Parathyroid adenoma (tissue), 2 donors: ENCODE measurements around the gene BCORL1.

Experiments used
- H2AFZ ChIP-seq: fragments of 300-600 bp; sonication (generic); one replicate; pipeline ENCODE4 v1.7.0; 2017; ENCODE audit warnings: antibody characterized with exemption, mild to moderate bottlenecking
- H3K27ac ChIP-seq: fragments of 300-600 bp; sonication (generic); one replicate; pipeline ENCODE4 v1.7.0; 2017
- H3K27me3 ChIP-seq: fragments of 300-600 bp; sonication (generic); one replicate; pipeline ENCODE4 v1.7.0; 2017; ENCODE audit warnings: low read length; ENCODE audit not compliant: control insufficient read depth, insufficient read depth
- H3K36me3 ChIP-seq: fragments of 300-600 bp; sonication (generic); one replicate; pipeline ENCODE4 v1.7.0; 2017; ENCODE audit warnings: low read length; ENCODE audit not compliant: control insufficient read depth, insufficient read depth
- H3K4me1 ChIP-seq: fragments of 300-600 bp; sonication (generic); one replicate; pipeline ENCODE4 v1.7.0; 2017; ENCODE audit warnings: control low read depth
- H3K4me2 ChIP-seq: fragments of 300-600 bp; sonication (generic); one replicate; pipeline ENCODE4 v1.7.0; 2017; ENCODE audit warnings: low read length
- H3K4me3 ChIP-seq: fragments of 300-600 bp; sonication (generic); one replicate; pipeline ENCODE4 v1.7.0; 2017; ENCODE audit warnings: low read depth, low read length
- H3K79me2 ChIP-seq: fragments of 300-600 bp; sonication (generic); one replicate; pipeline ENCODE4 v1.7.0; 2017; ENCODE audit warnings: control low read depth
- H3K9ac ChIP-seq: fragments of 300-600 bp; sonication (generic); one replicate; pipeline ENCODE4 v1.7.0; 2017; ENCODE audit warnings: mild to moderate bottlenecking
- H3K9me3 ChIP-seq: fragments of 300-600 bp; sonication (generic); one replicate; pipeline ENCODE4 v1.7.0; 2017; ENCODE audit warnings: low read length; ENCODE audit not compliant: control insufficient read depth
- TF ChIP-seq, protein P1 (sequence below): fragments of 300-600 bp; sonication (generic); IDR thresholded peaks from one replicate; pipeline ENCODE4 v1.7.0; 2017; ENCODE audit warnings: antibody characterized with exemption, mild to moderate bottlenecking
- donor health status: primary hyperparathyroidism.

The BCORL1 gene

GRCh38 chrX:129976441-129976840 is 6.0 kb upstream of the BCORL1 start:
- Histone ChIP-seq H3K4me2 (no peak overlapping the region), H2AFZ (no peak overlapping the region), H3K27ac (no peak overlapping the region), H3K79me2 (no peaks in the 10 kb centered on the region), H3K9ac (no peak overlapping the region), H3K36me3 (no peaks in the 10 kb centered on the region), H3K4me3 (no peak overlapping the region), H3K9me3 (no peaks in the 10 kb centered on the region), H3K27me3 (no peaks in the 10 kb centered on the region), H3K4me1 (no peaks in the 10 kb centered on the region)
- TF ChIP-seq, protein P1, sequence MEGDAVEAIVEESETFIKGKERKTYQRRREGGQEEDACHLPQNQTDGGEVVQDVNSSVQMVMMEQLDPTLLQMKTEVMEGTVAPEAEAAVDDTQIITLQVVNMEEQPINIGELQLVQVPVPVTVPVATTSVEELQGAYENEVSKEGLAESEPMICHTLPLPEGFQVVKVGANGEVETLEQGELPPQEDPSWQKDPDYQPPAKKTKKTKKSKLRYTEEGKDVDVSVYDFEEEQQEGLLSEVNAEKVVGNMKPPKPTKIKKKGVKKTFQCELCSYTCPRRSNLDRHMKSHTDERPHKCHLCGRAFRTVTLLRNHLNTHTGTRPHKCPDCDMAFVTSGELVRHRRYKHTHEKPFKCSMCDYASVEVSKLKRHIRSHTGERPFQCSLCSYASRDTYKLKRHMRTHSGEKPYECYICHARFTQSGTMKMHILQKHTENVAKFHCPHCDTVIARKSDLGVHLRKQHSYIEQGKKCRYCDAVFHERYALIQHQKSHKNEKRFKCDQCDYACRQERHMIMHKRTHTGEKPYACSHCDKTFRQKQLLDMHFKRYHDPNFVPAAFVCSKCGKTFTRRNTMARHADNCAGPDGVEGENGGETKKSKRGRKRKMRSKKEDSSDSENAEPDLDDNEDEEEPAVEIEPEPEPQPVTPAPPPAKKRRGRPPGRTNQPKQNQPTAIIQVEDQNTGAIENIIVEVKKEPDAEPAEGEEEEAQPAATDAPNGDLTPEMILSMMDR = no peak

GRCh38 chrX:129979207-129979920 is 3.1 kb upstream of the BCORL1 start:
- Histone ChIP-seq H3K27me3 (no peaks in the 10 kb centered on the region), H3K27ac (peak overlapping the region; percentile 57), H3K9me3 (no peaks in the 10 kb centered on the region), H3K4me1 (no peaks in the 10 kb centered on the region), H3K79me2 (no peaks in the 10 kb centered on the region), H3K4me3 (no peak overlapping the region), H2AFZ (peak overlapping the region; percentile 79), H3K36me3 (no peaks in the 10 kb centered on the region), H3K4me2 (no peak overlapping the region), H3K9ac (no peak overlapping the region)
- TF ChIP-seq, protein P1 = no peak

DNA sequence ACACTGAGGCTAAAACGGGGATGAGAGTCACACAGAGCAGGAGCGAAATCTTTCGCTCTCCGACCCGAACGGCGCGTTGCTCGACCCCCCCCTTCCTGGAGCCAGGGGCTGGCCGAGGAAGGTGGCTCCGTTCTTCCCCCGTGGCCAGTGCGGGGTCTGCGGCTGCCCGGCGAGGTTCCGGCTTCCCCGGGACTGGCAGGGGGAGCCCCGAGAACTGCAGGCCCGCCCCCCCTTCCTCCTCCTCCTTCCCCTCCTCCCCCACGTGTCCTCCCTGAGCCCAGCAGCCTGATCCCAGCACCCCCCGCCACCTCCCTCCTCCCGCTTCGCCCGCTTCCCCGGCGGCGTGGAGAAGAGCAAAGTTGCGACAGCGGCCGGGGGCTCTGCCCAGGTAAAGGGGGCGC is 2.4 kb upstream of the BCORL1 start:
- H3K27ac ChIP-seq = peak overlapping the region; percentile 56
- peak overlapping the region; percentile 50 for H3K4me3 ChIP-seq
- H3K4me1 ChIP-seq = no peaks in the 10 kb centered on the region
- H2AFZ ChIP-seq = peak overlapping the region; percentile 79
- H3K9me3 ChIP-seq = no peaks in the 10 kb centered on the region
- no peak overlapping the region for H3K9ac ChIP-seq
- no peaks in the 10 kb centered on the region for H3K27me3 ChIP-seq
- TF ChIP-seq, protein P1 = no peak
- H3K36me3 ChIP-seq = no peaks in the 10 kb centered on the region
- no peaks in the 10 kb centered on the region for H3K79me2 ChIP-seq
- peak overlapping the region; percentile 73 for H3K4me2 ChIP-seq

- Histone ChIP-seq H3K4me2 (peak overlapping the region; percentile 73), H3K79me2 (no peaks in the 10 kb centered on the region), H2AFZ (peak overlapping the region; percentile 79), H3K36me3 (no peaks in the 10 kb centered on the region), H3K9ac (no peak overlapping the region), H3K4me1 (no peaks in the 10 kb centered on the region), H3K9me3 (no peaks in the 10 kb centered on the region), H3K27me3 (no peaks in the 10 kb centered on the region), H3K4me3 (peak overlapping the region; percentile 52), H3K27ac (peak overlapping the region; percentile 56)
- TF ChIP-seq, protein P1 = no peak
Measured at GRCh38 chrX:129980540-129981199, 1.8 kb upstream of the BCORL1 start.

GRCh38 chrX:129981200-129981553 is 1.3 kb upstream of the BCORL1 start:
- Histone ChIP-seq H3K79me2 (no peaks in the 10 kb centered on the region), H3K4me1 (no peaks in the 10 kb centered on the region), H3K27ac (peak overlapping the region; percentile 24), H3K9me3 (no peaks in the 10 kb centered on the region), H3K4me2 (peak overlapping the region; percentile 73), H3K27me3 (no peaks in the 10 kb centered on the region), H3K4me3 (peak overlapping the region; percentile 52), H2AFZ (peak overlapping the region; percentile 79), H3K9ac (no peak overlapping the region), H3K36me3 (no peaks in the 10 kb centered on the region)
- TF ChIP-seq, protein P1 = no peak
